ENCODE data around the gene MRGPRF.

The MRGPRF gene

GRCh38 chr11:69050592-69051380 lies 37.7 kb upstream of the MRGPRF start:
- no peak for DNase-seq

- DNase-seq, result no peak
Observed at GRCh38 chr11:69049490-69049867, 36.4 kb upstream of the MRGPRF start.

- peak; percentile 97 for DNase-seq
Observed at GRCh38 chr11:69048694-69049489, 35.8 kb upstream of the MRGPRF start, which contains the start of gene TPCN2. Gene TPCN2 (plus strand): TSS chr11:69048932. CDS start chr11:69048998, 66 bp downstream.

GRCh38 chr11:69048031-69048693 lies 35.1 kb upstream of the MRGPRF start:
- no peak for DNase-seq

GRCh38 chr11:69044111-69045013 lies 31.3 kb upstream of the MRGPRF start:
- peak; percentile 63 for DNase-seq

GRCh38 chr11:69041516-69041915 lies 28.5 kb upstream of the MRGPRF start:
- no peak for DNase-seq

- no peak for DNase-seq
Observed at GRCh38 chr11:69040581-69041260, 27.7 kb upstream of the MRGPRF start.

- no peak for DNase-seq
Observed at GRCh38 chr11:69040051-69040450, 27.0 kb upstream of the MRGPRF start.

GRCh38 chr11:69039501-69039900 lies 26.5 kb upstream of the MRGPRF start:
- DNase-seq, result no peak

- no peak for DNase-seq
Observed at GRCh38 chr11:69037544-69037943, 24.5 kb upstream of the MRGPRF start.

- no peak for DNase-seq
Observed at GRCh38 chr11:69037074-69037473, 24.0 kb upstream of the MRGPRF start.

GRCh38 chr11:69035946-69036340 lies 22.9 kb upstream of the MRGPRF start:
- DNase-seq, result peak; percentile 60

GRCh38 chr11:69035150-69035945 lies 22.3 kb upstream of the MRGPRF start:
- DNase-seq, result peak; percentile 66

- no peak for DNase-seq
Observed at GRCh38 chr11:69034123-69034867, 21.2 kb upstream of the MRGPRF start.

- no peak for DNase-seq
Observed at GRCh38 chr11:69033431-69033830, 20.4 kb upstream of the MRGPRF start.

GRCh38 chr11:69032833-69033232 lies 19.8 kb upstream of the MRGPRF start:
- DNase-seq, result no peak

- DNase-seq, result no peak
Observed at GRCh38 chr11:69030301-69030700, 17.3 kb upstream of the MRGPRF start.

GRCh38 chr11:69027704-69028372 lies 14.8 kb upstream of the MRGPRF start:
- DNase-seq, result no peak

GRCh38 chr11:69024509-69024908 lies 11.5 kb upstream of the MRGPRF start:
- no peak for DNase-seq

GRCh38 chr11:69022260-69022659 lies 9.2 kb upstream of the MRGPRF start:
- no peak for DNase-seq
